ENCODE data around the gene RFTN1. TPM values are rescaled to one million over a fixed set of nuclear protein-coding genes. Genes with fewer than 3 reads are reported as not detected.

Gene RFTN1
- total RNA-seq, 1 experiment from 2014 or later = 2.2 TPM

DNA sequence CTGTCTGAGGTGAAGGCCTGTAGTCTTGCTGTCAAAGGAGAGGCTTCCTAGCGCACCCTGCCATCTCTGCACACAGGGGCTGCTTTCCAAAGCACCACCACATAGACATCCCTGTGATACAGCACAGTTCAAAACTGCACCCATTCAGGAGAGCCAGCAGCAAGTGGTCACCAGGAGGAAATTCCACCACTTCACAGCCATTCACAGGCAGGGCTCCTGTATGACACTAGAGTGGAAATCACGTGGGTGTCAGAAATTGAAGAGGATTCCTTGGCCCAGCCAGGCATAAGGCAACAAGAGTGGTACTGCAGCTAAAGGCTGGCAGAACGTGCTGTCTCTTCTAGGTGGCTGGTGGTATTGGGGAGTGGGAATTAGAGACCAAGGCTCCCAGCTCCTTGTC is 102.8 kb downstream of the RFTN1 start:
- H3K4ac ChIP-seq (ENCODE audit: low read depth, low read length) = no peak overlapping the region
- no peak overlapping the region for H2AFZ ChIP-seq (ENCODE audit: low read length)
- H3K9me3 Mint-ChIP-seq = no peaks in the 10 kb centered on the region
- H3K36me3 Mint-ChIP-seq (ENCODE audit: insufficient read depth in 1 of 3, low read depth in 3 of 3) = no peaks in the 10 kb centered on the region
- H2BK12ac ChIP-seq (ENCODE audit: insufficient read length, low read depth, low read length) = no peak overlapping the region
- no peak overlapping the region for H3K9ac ChIP-seq (ENCODE audit: extremely low read depth, insufficient read length, low read length)
- H4K8ac ChIP-seq (replicated peaks; ENCODE audit: insufficient read length, low read depth, low read length) = no peak overlapping the region
- H3T11ph ChIP-seq (ENCODE audit: low read length) = no peak overlapping the region
- WGBS (ENCODE audit: extremely low coverage, insufficient read length, low lambda C conversion rate) = no CpG with 5 or more reads among the region's 3 CpGs
- no peaks in the 10 kb centered on the region for H4K20me1 ChIP-seq (ENCODE audit: control insufficient read depth, insufficient read depth, insufficient read length)
- H4K91ac ChIP-seq (ENCODE audit: insufficient read length, low read depth, low read length) = no peak overlapping the region
- no peak overlapping the region for H3K4me3 Mint-ChIP-seq
- no peak overlapping the region for H2BK20ac ChIP-seq (ENCODE audit: low read depth, low read length, poor library complexity, severe bottlenecking)
- peaks cover 13 to 15% of the 10 kb centered on the region in 2 experiments for H3K4me1 Mint-ChIP-seq
- no peaks in the 10 kb centered on the region for H3K9me3 ChIP-seq (ENCODE audit: control insufficient read depth, low read depth, low read length)
- no peak overlapping the region for H2AK5ac ChIP-seq (ENCODE audit: insufficient read length, low read length)
- no peaks in the 10 kb centered on the region for H3K79me2 ChIP-seq (ENCODE audit: insufficient read depth, low read length)
- no peaks in the 10 kb centered on the region for H3K79me1 ChIP-seq (ENCODE audit: insufficient read depth, low read depth, low read length, poor library complexity, severe bottlenecking)
- no peak for TF ChIP-seq CTCF (conservative IDR thresholded peaks at IDR 0.05)
- H3K18ac ChIP-seq (ENCODE audit: insufficient read length, low read depth, low read length) = no peak overlapping the region
- no peak overlapping the region for H2BK120ac ChIP-seq (ENCODE audit: low read depth, low read length, poor library complexity, severe bottlenecking)
- H2BK5ac ChIP-seq (ENCODE audit: insufficient read length, low read length) = no peak overlapping the region
- H3K27me3 Mint-ChIP-seq (ENCODE audit: low read depth) = peaks cover 6% of the 10 kb centered on the region
- H3K4me1 ChIP-seq (ENCODE audit: insufficient read depth, low read length) = no peaks in the 10 kb centered on the region
- no peak overlapping the region for H3K4me2 ChIP-seq (ENCODE audit: insufficient read depth, insufficient read length, low read length)
- H3K27ac ChIP-seq (ENCODE audit: insufficient read length, low read depth, low read length) = no peak overlapping the region
- H3K56ac ChIP-seq (ENCODE audit: insufficient read length, low read depth, low read length) = no peak overlapping the region
- no peak overlapping the region; the same call in 1 of the 2 replicates for H2BK15ac ChIP-seq (ENCODE audit: low read depth, low read length)
- no peak for DNase-seq
- H3K23ac ChIP-seq (ENCODE audit: insufficient read length, low read depth, low read length) = no peak overlapping the region
- no peak overlapping the region for H3K27ac Mint-ChIP-seq
- H4K5ac ChIP-seq (ENCODE audit: insufficient read length, low read depth, low read length) = no peak overlapping the region
- no peaks in the 10 kb centered on the region for H3K27me3 ChIP-seq (ENCODE audit: insufficient read depth, low read length)
- H3K23me2 ChIP-seq (ENCODE audit: insufficient read length, low read depth, low read length, poor library complexity, severe bottlenecking) = no peaks in the 10 kb centered on the region
- H3K14ac ChIP-seq (ENCODE audit: insufficient read depth, low read length) = no peak overlapping the region
